Superior temporal gyrus (tissue), 1 donor: ENCODE measurements around the gene PRUNE1.
A peak's percentile ranks its signal among the peaks of the same experiment; 100 is the strongest.

Experiments used
- DNase-seq: peaks from one replicate; pipeline ENCODE4 v3.0.0-alpha.2; 2016; ENCODE audit errors: extremely low spot score

The PRUNE1 gene

GRCh38 chr1:151008244-151009205 is at the start of gene PRUNE1:
Gene PRUNE1 (plus strand): TSS chr1:151008449. CDS start chr1:151008633, 184 bp downstream.
- peak; percentile 98 for DNase-seq

- DNase-seq = no peak
These were observed 47.6 kb upstream of the PRUNE1 start for GRCh38 chr1:150960646-150961045.

GRCh38 chr1:150961756-150962155 is 46.5 kb upstream of the PRUNE1 start:
- DNase-seq = no peak

- DNase-seq = no peak
These were observed 44.7 kb upstream of the PRUNE1 start for GRCh38 chr1:150963321-150964163.

- DNase-seq = no peak
These were observed 44.1 kb upstream of the PRUNE1 start for GRCh38 chr1:150964164-150964489.

GRCh38 chr1:150965605-150966004 is 42.6 kb upstream of the PRUNE1 start:
- DNase-seq = no peak

GRCh38 chr1:150966011-150966410 is 42.2 kb upstream of the PRUNE1 start:
- DNase-seq = peak; percentile 56

- no peak for DNase-seq
These were observed 40.3 kb upstream of the PRUNE1 start for GRCh38 chr1:150967936-150968335.

- DNase-seq = peak; percentile 82
These were observed 39.8 kb upstream of the PRUNE1 start for GRCh38 chr1:150968491-150968890.

- DNase-seq = no peak
These were observed 38.6 kb upstream of the PRUNE1 start for GRCh38 chr1:150969626-150970025.

- no peak for DNase-seq
These were observed 37.3 kb upstream of the PRUNE1 start for GRCh38 chr1:150970808-150971582.

GRCh38 chr1:150971583-150972416 is 36.4 kb upstream of the PRUNE1 start:
- no peak for DNase-seq

GRCh38 chr1:150972417-150972940 is 35.8 kb upstream of the PRUNE1 start:
- no peak for DNase-seq

- DNase-seq = no peak
These were observed 34.9 kb upstream of the PRUNE1 start for GRCh38 chr1:150973258-150973835.

GRCh38 chr1:150973836-150974579 is 34.2 kb upstream of the PRUNE1 start:
- DNase-seq = no peak

GRCh38 chr1:150974580-150975478 is 33.4 kb upstream of the PRUNE1 start, which contains the start of gene CERS2:
Gene CERS2 (minus strand): TSS chr1:150974835. CDS start chr1:150969090, 5,745 bp downstream.
- DNase-seq = peak; percentile 60

- no peak for DNase-seq
These were observed 31.8 kb upstream of the PRUNE1 start for GRCh38 chr1:150976401-150976821.
